Choroid plexus epithelial cell (primary cell): ENCODE data around the gene SLC48A1.
"Not testable (repeated sequence)": the region's sequence is repeated elsewhere in the genome, so short reads cannot be mapped to it uniquely, and the experiment has no call there.

Experiments used
- DNase-seq: peaks from one replicate; pipeline ENCODE4 v3.0.0-alpha.2; 2010; ENCODE audit warnings: low read depth
- H3K4me3 ChIP-seq: 2 replicates; pipeline ENCODE4 v1.5.1; 2011; ENCODE audit warnings: low read depth, mild to moderate bottlenecking, control low read depth, low read length, moderate library complexity
- TF ChIP-seq, protein P1 (sequence below): conservative IDR thresholded peaks from 2 replicates; pipeline ENCODE4 v1.5.1; 2011; ENCODE audit warnings: low read depth, mild to moderate bottlenecking, control low read depth, inconsistent platforms, low read length, moderate library complexity

The SLC48A1 gene

DNA sequence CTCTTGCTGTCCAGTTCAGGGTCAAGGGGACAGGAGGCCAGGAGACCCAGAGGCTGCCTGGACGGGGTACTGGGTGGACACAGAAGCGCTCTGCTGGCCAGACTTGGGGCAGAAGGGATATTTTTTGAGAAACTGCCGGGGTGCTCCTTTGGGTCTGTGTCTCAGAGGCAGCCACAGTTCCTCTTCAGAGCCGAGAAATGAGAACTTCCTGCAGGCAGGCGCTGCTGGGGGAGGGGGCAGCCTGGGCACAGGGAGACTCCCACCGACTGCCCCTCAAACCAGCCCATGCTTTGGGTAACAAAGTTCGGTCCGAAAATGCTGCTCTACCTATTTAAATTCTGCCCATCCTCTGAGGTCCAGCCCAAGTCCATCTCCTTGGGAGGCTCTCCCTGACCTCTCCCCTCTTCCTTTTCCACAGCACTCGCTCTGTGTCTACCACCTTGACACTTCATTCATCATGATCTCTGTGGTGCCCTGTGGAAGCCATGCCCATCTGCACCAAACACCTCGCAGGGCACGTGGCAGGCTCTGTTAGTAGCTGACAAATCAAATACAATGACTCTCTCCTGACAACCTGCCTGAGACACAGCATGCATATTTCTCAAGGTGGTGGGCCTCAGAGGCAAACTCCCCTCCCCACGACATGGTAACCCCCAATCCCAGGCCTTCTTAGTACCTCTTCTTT is 30.3 kb downstream of the SLC48A1 start:
- no peak overlapping the region for H3K4me3 ChIP-seq
- TF ChIP-seq, protein P1, sequence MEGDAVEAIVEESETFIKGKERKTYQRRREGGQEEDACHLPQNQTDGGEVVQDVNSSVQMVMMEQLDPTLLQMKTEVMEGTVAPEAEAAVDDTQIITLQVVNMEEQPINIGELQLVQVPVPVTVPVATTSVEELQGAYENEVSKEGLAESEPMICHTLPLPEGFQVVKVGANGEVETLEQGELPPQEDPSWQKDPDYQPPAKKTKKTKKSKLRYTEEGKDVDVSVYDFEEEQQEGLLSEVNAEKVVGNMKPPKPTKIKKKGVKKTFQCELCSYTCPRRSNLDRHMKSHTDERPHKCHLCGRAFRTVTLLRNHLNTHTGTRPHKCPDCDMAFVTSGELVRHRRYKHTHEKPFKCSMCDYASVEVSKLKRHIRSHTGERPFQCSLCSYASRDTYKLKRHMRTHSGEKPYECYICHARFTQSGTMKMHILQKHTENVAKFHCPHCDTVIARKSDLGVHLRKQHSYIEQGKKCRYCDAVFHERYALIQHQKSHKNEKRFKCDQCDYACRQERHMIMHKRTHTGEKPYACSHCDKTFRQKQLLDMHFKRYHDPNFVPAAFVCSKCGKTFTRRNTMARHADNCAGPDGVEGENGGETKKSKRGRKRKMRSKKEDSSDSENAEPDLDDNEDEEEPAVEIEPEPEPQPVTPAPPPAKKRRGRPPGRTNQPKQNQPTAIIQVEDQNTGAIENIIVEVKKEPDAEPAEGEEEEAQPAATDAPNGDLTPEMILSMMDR, result no peak
- DNase-seq, result no peak

DNA sequence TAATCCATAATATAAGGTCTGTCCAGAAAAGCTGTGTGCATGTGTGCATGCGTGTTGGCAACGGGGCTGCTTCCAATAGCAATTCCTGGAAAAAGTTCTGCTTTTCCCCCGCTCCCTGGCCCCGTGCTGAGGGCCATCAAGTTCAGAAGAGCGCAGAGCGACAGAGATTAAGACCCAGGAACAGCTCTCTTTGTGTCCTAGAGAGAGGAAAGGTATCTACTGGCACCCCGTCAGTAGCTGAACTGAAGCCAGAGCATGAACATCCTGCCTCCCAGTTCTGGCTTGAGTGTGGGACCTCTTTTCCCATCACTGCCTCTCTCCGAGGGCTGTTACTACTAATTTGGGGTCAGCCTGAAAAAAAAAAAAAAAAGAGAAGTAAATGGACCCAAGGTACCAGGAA is 31.1 kb downstream of the SLC48A1 start:
- no peak for DNase-seq
- TF ChIP-seq, protein P1, result no peak
- no peak overlapping the region for H3K4me3 ChIP-seq

DNA sequence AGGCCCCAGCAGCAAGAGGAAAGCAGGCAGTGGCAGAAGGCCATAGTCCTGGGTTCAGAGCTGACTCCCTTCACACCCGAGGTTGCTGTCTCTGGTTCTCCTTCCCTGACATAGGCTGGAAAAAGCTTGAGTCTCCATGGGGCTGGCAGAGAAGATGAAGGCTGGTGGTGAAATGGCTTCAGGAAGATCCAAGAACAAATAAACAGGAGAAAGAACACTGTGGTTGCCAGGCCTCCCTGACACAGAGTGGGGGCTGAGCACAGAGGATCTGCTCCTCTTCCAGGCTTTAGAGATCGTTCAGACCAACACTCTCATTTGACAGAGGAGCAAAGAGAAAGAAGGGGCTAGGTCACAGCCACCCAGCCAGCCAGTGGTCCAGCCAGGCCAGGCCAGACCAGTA is 32.4 kb downstream of the SLC48A1 start:
- TF ChIP-seq, protein P1, result no peak
- DNase-seq, result peak; percentile 45
- no peak overlapping the region for H3K4me3 ChIP-seq

DNA sequence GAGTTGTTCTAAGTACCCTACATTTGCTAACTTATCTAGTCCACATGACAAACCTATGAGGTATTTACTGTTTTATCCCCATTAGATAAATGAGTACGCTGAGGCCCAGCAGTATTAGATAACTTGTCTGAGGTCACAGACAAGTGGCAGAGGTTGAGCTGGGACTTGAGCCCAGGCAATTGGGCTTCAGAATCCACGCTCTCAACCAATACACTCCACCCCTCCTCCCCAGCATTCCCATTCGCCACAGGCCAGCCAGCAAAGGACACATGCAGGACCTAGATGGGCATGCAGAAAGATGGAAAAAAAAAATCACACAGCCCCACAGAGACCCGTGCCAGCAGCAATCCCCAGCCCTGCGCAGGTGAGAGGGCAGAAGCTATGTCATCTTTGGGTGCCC is 34.3 kb downstream of the SLC48A1 start:
- TF ChIP-seq, protein P1, result no peak
- no peak for DNase-seq
- H3K4me3 ChIP-seq, result no peak overlapping the region

DNA sequence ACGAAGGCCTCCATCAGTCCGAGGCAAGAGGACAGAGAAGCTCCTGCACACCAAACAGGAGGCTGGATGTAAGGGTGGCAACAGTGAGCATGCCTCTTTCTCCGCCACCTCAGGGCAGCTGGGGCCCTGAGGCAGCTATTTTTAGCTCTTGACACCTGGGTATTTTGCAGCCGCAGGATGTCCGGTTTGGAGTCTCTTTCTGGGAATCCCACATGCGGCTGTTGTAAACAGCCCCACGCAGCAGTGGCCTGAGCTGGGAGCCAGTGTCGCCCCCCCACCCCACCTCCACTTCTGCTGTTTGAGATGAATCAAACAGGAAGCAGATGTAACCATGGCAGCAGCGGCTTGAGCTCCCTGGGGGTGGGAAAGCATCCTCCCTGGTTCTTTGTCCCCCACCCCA is 35.0 kb downstream of the SLC48A1 start:
- no peak overlapping the region for H3K4me3 ChIP-seq
- peak; percentile 71 for DNase-seq
- TF ChIP-seq, protein P1, result no peak

DNA sequence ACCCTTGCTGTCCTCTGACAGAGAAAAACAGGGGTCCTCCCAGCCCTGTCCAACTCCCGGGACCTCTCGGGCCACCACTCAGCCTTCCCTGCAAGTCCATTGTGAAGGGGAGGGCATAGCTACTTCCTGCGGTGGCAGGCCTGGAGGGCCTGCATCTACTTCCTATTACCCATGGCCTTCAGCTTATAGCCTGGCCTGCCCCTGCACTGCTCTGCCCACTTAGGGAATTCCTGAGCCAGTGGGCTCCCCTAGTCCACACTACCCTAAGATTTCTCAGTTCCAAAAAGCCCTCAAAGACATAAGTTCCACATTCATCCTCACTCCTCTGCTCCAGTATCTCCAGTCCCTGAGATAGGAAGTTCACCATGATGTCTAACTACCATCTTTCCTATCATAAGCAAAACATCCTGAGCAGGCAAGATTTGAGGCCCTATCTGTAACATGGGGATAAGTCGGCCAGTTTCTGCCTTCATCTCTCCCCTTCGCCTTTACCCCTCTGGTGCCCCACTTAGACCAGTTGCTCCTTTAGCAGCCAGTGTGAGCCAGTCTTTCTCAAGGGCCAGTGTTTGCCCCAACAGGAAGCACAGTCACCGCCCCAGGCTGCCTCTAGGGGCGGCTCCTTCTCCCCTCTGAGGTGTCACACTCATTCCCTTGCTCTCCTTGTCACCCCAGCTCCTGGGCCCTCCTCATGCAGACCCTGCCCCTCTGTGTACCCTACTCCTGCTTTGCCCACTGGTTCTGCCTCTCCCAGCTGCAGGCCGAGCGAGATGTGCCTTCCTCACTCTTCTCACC is 35.7 kb downstream of the SLC48A1 start:
- DNase-seq, result no peak
- TF ChIP-seq, protein P1, result peak; percentile 27
- no peak overlapping the region for H3K4me3 ChIP-seq

DNA sequence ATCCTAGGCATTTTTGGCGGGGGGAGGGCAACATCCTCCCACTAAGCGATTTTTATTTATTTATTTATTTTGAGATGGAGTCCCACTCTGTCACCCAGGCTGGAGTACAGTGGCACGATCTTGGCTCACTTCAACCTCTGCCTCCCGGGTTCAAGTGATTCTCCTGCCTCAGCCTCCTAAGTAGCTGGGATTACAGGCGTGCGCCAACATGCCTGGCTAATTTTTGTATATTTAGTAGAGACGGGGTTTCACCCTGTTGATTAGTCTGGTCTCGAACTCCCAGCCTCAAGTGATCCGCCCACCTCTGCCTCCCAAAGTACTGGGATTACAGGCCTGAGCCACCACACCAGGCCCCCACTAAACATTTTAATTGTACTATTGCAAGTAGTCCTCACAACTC is 36.5 kb downstream of the SLC48A1 start:
- H3K4me3 ChIP-seq, DNase-seq: not testable (repeated sequence)
